Adipose tissue (tissue), 3 donors: ENCODE measurements around the gene FBH1. TPM values are rescaled to one million over a fixed set of nuclear protein-coding genes. Genes with fewer than 3 reads are reported as not detected.
"Not testable (repeated sequence)": the region's sequence is repeated elsewhere in the genome, so short reads cannot be mapped to it uniquely, and the experiment has no call there.

Experiments used
- H3K27ac ChIP-seq: one replicate; pipeline ENCODE4 v1.5.1; 2013; ENCODE audit warnings: low read depth, low read length
- WGBS, 3 donors: extraction: QIAGEN DNeasy Blood & Tissue Kit; methylation state at CpG; one replicate each; pipeline ENCODE4 v1.1.7; 2013; 5-methylcytosine and 5-hydroxymethylcytosine counted together
- polyA plus RNA-seq, 3 donors: library from polyadenylated mRNA; stranded (reverse); fragments of 200-250 nt; gene quantifications; one replicate each; pipeline ENCODE4 v1.2.3, GENCODE V29; 2013
- donor health status: healthy with polysubstance abuse.
- donor health status: Bipolar disorder and iron deficiency.
- donor health status: healthy.

Gene FBH1
- polyA plus RNA-seq = 10 to 100 TPM; 24.0 to 73.7 (median 46.3) TPM

DNA sequence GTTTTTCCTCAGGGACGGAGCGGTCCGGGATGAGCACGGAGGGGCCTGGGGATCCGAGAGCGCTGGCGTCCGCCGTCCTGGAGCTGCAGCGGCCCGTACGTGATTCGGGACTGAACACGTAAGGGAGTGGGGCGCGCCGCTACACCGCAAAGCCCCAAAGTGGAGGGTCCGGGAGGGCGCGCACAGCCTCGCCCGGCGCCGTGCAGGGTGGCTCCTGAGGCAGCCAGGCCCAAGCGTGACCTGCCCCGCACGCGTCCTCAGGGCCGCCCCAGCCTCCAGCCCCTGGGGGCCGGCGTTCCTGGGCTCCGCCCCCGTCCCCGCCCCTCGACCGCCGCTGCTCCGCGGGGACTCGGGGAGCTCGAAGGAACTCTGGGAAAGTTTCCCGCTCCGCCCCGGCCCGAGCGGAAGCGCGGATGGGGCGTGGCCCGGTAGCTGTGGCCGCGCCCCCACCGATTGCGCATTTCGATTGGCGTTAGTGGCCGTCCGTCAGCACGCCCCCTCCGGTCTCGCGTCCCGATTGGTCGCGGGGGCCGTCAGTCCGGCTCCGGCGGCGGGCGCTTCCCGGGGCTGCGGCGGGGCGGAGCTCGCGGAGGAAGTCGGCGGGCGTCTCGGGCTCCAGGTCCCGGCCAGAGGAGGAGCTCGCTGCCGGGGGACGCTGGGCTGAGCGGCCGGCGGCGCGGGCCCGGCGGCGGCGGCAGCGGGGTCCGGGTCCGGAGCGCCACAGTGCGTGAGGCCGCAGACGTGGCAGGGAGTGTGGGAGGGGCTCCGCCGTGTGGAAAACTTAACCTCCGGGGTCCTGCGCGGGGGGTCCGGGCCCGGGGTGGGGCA is at the start of gene FBH1, which contains the start of gene ANKRD16:
Gene FBH1 (plus strand): TSS at position 620 of the 828 bp plus-strand sequence. CDS start 103 bp downstream, at position 723.
Gene ANKRD16 (minus strand): TSS at position 270 of the 828 bp plus-strand sequence. CDS start 539 bp downstream, outside the sequence.
- WGBS, 3 donors = 0 to 1% (median 1%) methylated on average over 96 to 109 of the region's 109 CpGs
- peak within 1 kb of the TSS; percentile 32 for H3K27ac ChIP-seq

DNA sequence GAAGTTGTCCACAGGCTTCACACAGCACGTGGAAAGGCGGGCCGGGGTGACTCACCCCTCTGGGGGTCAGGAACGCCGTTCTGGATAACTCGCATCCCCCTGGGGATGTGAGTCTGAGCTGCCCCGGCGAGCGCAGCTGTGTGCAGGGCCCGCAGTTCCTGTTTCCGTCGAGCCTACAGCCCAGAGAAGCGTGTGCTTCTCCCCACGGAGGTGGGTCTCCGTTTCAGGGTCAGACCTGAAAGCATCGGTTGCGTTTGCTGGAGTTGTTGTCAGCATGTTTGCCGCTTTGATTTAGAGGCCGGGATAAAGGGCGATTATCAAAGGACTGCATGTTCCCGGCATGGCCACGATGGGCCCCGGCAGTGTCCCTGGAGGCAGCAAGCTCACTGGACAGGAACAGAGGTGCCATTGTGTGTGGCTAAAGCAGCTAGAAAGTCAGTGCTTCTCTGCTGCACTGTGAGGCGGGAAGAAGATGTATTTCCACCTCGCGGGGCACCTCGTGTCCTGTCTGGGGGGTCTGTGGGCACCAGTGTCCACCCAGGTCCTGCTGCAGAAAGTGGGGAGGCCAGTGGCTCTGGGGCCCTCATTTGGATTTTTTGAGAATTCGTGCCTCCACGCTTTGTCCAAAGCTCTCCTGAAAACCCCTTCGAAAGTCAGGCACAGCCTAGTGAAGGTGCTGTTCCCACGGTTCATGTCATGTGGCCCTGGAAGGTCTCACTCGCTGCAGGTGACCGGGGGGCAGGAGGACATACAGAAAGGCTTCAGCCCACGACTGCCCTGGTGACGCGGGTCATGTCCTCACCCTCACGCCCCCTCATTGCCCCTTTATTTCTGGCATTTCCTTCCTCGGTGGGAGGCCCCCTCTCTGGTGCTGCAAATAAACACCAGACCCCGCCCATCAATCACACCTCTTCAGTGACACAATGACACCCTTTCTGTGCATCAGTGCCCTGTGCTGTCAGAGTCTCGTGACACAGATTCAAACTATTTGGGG is 49.4 kb upstream of the FBH1 start:
- no peak overlapping the region for H3K27ac ChIP-seq
- 40 to 48% (median 43%) methylated on average over 39 to 40 of the region's 40 CpGs for WGBS, 3 donors

GRCh38 chr10:5841965-5842364 is 48.1 kb upstream of the FBH1 start:
- 94 to 95% (median 94%) methylated on average over 13 to 14 of the region's 14 CpGs for WGBS, 3 donors

DNA sequence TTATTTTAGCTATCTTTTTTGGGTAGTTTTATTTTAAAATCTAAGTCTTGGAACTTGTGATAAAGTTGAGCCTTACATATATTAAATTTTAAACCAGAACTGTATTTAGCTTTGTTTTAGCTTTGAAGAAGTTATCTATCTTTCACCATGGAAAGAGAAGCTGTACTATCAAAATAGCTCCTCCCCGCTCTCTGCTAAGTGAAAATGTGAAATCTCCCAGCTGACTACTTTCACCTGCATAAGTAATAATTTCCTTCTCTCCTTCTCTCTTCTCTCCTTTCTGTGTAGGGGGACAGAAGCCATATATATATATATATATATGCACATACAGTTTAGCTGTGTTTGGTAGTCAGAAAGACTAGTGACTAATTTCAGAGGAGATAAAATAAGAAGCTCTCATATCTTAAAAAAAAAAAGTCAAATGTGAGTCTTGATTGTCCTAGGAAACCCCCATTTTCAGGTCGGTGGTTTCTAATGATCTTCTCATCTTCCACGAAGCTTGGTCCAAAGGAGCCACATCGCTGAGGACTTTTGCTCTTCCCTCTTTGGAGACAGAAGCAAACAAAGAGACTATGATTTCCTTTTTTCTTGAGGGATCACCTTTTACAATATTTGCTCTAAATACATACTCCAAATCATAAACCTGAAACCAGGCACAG is 46.2 kb upstream of the FBH1 start:
- H3K27ac ChIP-seq = no peak overlapping the region
- 61 to 79% (median 72%) methylated on average over 4 of the region's 4 CpGs for WGBS, 3 donors

More at GRCh38 chr10:5841965-5842364, 48.1 kb upstream of the FBH1 start:
- no peak overlapping the region for H3K27ac ChIP-seq

GRCh38 chr10:5844345-5845055 is 45.5 kb upstream of the FBH1 start:
- WGBS, 3 donors = 77 to 86% (median 84%) methylated on average over 13 of the region's 13 CpGs
- no peak overlapping the region for H3K27ac ChIP-seq

DNA sequence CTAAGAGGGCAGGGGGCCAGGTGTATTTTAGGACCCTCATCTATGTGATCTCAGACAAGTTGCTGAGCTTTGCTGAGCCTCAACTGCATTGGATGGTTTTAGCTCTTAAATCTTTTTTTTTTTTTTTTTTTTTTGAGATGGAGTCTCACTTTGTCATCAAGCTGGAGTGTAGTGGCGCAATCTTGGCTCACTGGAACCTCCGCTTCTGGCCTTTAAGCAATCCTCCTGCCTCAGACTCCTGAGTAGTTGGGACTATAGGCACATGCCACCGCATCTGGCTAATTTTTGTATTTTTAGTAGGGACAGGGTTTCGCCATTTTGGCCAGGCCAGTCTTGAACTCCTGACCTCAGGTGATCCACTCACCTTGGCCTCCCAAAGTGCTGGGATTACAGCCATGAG is 43.4 kb upstream of the FBH1 start:
- not testable (repeated sequence) for H3K27ac ChIP-seq
- 87 to 99% (median 95%) methylated on average over 4 of the region's 4 CpGs for WGBS, 3 donors

DNA sequence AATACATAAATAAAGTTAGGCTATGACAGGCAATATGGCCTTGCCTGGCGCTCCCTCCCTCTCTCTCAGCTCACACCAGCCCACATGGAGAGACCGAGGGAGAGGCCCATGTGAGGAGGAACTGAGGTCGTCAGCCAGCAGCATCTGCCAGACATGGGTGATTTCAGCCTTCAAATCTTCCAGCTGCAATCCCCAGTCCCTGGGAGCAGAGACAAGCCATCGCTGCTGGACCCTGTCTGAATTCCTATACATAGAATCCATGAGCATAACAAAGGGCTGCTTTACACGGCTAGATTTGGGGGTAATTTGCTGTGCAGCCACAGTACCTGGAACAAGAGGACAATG is 35.9 kb upstream of the FBH1 start:
- 66 to 74% (median 72%) methylated on average over 5 of the region's 5 CpGs for WGBS, 3 donors
- H3K27ac ChIP-seq = no peak overlapping the region

- H3K27ac ChIP-seq = no peak overlapping the region
- WGBS, 3 donors = 75 to 91% (median 83%) methylated on average over 18 of the region's 18 CpGs
Observed at GRCh38 chr10:5855979-5856700, 33.9 kb upstream of the FBH1 start.

DNA sequence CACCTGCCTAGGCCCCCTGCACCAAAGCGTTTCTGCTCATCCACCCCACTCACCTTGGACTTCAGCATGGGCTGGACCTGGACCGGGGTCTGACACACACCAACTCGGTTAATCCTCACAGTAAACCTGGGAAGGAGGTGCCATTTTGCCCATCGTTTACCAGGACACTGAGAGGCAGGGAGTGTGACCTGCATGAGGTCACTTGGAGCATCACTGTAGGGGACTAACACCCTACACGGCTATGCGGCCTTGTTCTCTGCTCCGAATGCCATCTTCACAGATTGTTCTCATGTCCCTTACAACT is 33.4 kb upstream of the FBH1 start:
- no peak overlapping the region for H3K27ac ChIP-seq
- 52 to 81% (median 72%) methylated on average over 7 of the region's 7 CpGs for WGBS, 3 donors

- WGBS, 3 donors = 86 to 95% (median 95%) methylated on average over 5 of the region's 5 CpGs
- H3K27ac ChIP-seq = no peak overlapping the region
Observed at GRCh38 chr10:5858811-5859210, 31.2 kb upstream of the FBH1 start.

DNA sequence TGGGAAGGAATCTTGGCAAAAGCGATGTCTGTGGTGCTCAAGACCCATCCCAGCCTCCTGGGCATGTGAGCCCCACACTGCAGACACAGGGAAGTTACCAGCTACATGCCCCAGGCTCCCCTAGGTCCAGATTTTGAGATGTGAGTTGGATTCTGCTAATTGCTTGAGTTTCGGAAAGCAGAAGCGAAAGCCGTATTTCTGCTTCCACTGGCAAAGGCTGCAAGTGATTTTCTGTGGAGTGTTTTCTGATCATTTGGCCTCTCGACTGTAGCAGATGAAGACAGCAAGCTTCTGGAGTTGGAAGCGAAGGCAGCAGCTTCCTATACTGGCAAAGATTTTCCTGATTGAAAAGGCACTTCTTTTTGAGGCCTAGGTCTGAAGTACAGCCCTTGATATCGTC is 30.0 kb upstream of the FBH1 start:
- no peak overlapping the region for H3K27ac ChIP-seq
- 82 to 90% (median 87%) methylated on average over 7 of the region's 7 CpGs for WGBS, 3 donors

- 95 to 98% (median 96%) methylated on average over 7 of the region's 7 CpGs for WGBS, 3 donors
- H3K27ac ChIP-seq = no peak overlapping the region
Observed at GRCh38 chr10:5862360-5862961, 27.6 kb upstream of the FBH1 start.

GRCh38 chr10:5862981-5863685 is 26.9 kb upstream of the FBH1 start:
- H3K27ac ChIP-seq = not testable (repeated sequence)
- 88 to 97% (median 96%) methylated on average over 9 of the region's 9 CpGs for WGBS, 3 donors

DNA sequence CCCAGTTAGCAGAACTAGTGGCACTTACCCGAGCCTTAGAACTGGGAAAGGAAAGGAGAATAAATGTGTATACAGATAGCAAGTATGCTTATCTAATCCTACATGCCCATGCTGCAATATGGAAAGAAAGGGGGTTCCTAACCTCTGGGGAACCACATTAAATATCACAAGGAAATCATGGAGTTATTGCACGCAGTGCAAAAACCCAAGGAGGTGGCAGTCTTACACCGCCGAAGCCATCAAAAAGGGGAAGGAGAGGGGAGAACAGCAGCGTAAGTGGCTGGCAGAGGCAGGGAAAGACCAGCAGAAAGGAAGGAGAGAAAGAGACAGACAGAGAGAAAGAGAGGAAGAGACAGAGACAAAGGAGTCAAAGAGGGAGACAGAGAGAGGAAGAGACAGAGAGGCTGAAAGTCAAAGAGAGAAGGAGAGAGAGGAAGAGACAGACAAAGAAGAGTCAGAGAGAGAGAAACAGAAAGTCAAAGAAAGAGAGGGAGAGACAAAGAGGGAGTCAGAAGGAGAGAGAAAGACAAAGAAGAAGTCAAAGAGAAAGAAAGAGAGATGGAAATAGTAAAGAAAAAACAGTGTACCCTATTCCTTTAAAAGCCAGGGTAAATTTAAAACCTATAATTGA is 23.5 kb upstream of the FBH1 start:
- 51 to 86% (median 53%) methylated on average over 5 of the region's 5 CpGs for WGBS, 3 donors
- not testable (repeated sequence) for H3K27ac ChIP-seq

GRCh38 chr10:5867091-5867615 is 22.9 kb upstream of the FBH1 start:
- H3K27ac ChIP-seq = not testable (repeated sequence)
- WGBS, 3 donors = 44 to 61% (median 48%) methylated on average over 4 of the region's 4 CpGs

DNA sequence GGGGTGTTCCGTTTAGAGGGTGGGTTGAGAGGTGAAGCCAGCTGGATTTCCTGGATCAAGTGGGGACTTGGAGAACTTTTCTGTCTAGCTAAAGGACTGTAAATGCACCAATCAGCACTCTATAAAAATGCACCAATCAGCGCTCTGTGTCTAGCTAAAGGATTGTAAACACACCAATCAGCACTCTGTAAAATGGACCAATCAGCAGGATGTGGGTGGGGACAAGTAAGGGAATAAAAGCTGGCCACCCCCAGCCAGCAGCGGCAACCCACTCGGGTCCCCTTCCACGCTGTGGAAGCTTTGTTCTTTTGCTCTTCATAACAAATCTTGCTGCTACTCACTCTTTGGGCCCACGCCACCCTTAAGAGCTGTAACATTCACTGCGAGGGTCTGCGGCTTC is 21.7 kb upstream of the FBH1 start:
- not testable (repeated sequence) for H3K27ac ChIP-seq
- 86 to 98% (median 91%) methylated on average over 8 of the region's 8 CpGs for WGBS, 3 donors
